GM19397 (cell line): ENCODE measurements around the gene SULT4A1.

Source experiments
- ATAC-seq: cut with Tn5 transposase; IDR thresholded peaks from one replicate; pipeline ENCODE4 v1.9.1; 2021; ENCODE audit warnings: mild to moderate bottlenecking, moderate library complexity; ENCODE audit not compliant: unreplicated experiment

The SULT4A1 gene

GRCh38 chr22:43845981-43846380, 16.3 kb downstream of the SULT4A1 start:
- ATAC-seq, result no peak

- no peak for ATAC-seq
Measured at GRCh38 chr22:43844560-43845545, 17.5 kb downstream of the SULT4A1 start.

- ATAC-seq, result no peak
Measured at GRCh38 chr22:43843783-43844530, 18.4 kb downstream of the SULT4A1 start.

- ATAC-seq, result no peak
Measured at GRCh38 chr22:43841742-43842141, 20.6 kb downstream of the SULT4A1 start.

GRCh38 chr22:43840851-43841250, 21.5 kb downstream of the SULT4A1 start:
- ATAC-seq, result no peak

- ATAC-seq, result no peak
Measured at GRCh38 chr22:43840431-43840830, 21.9 kb downstream of the SULT4A1 start.

- ATAC-seq, result no peak
Measured at GRCh38 chr22:43839781-43840180, 22.5 kb downstream of the SULT4A1 start.

GRCh38 chr22:43838571-43839307, 23.6 kb downstream of the SULT4A1 start:
- ATAC-seq, result no peak

GRCh38 chr22:43838161-43838560, 24.2 kb downstream of the SULT4A1 start:
- no peak for ATAC-seq

- no peak for ATAC-seq
Measured at GRCh38 chr22:43837666-43838065, 24.6 kb downstream of the SULT4A1 start.

- no peak for ATAC-seq
Measured at GRCh38 chr22:43835736-43836135, 26.6 kb downstream of the SULT4A1 start.

GRCh38 chr22:43835166-43835565, 27.1 kb downstream of the SULT4A1 start:
- ATAC-seq, result no peak

GRCh38 chr22:43833286-43834240, 28.8 kb downstream of the SULT4A1 start:
- ATAC-seq, result no peak

- no peak for ATAC-seq
Measured at GRCh38 chr22:43832393-43833265, 29.7 kb downstream of the SULT4A1 start.

- no peak for ATAC-seq
Measured at GRCh38 chr22:43831561-43832392, 30.5 kb downstream of the SULT4A1 start.

GRCh38 chr22:43830931-43831560, 31.3 kb downstream of the SULT4A1 start:
- ATAC-seq, result no peak

GRCh38 chr22:43829904-43830851, 32.1 kb downstream of the SULT4A1 start:
- no peak for ATAC-seq
